WTC11 (cell line): ENCODE data around the gene LIN28B.

Experiments used
- E2F5 ChIP-seq: sonication (generic); formaldehyde crosslinking; IDR thresholded peaks from 2 replicates; pipeline ENCODE4 v1.8.1; 2022; ENCODE audit warnings: mild to moderate bottlenecking, moderate library complexity, missing genetic modification reagents
- FOXK1 ChIP-seq: sonication (generic); formaldehyde crosslinking; IDR thresholded peaks from 2 replicates; pipeline ENCODE4 v1.8.0; 2022; ENCODE audit warnings: mild to moderate bottlenecking, moderate library complexity, missing genetic modification reagents
- KAT7 ChIP-seq: sonication (generic); formaldehyde crosslinking; IDR thresholded peaks from 2 replicates; pipeline ENCODE4 v1.8.1; 2023; ENCODE audit warnings: missing genetic modification reagents, mild to moderate bottlenecking, borderline replicate concordance
- MAX ChIP-seq: sonication (generic); formaldehyde crosslinking; IDR thresholded peaks from 2 replicates; pipeline ENCODE4 v1.8.0; 2022; ENCODE audit warnings: mild to moderate bottlenecking, missing genetic modification reagents
- PRDM15 ChIP-seq: sonication (generic); formaldehyde crosslinking; IDR thresholded peaks from 2 replicates; pipeline ENCODE4 v1.8.0; 2022; ENCODE audit warnings: missing genetic modification reagents
- TEAD1 ChIP-seq: sonication (generic); formaldehyde crosslinking; IDR thresholded peaks from 2 replicates; pipeline ENCODE4 v1.8.0; 2022; ENCODE audit warnings: mild to moderate bottlenecking, missing genetic modification reagents
- USF1 ChIP-seq: sonication (generic); formaldehyde crosslinking; IDR thresholded peaks from 2 replicates; pipeline ENCODE4 v1.8.0; 2022; ENCODE audit warnings: mild to moderate bottlenecking, missing genetic modification reagents
- ZSCAN18 ChIP-seq: fragments of 250-450 bp; sonication (Bioruptor Pico); IDR thresholded peaks from 2 replicates; pipeline ENCODE4 v2.1.2; 2022; ENCODE audit warnings: mild to moderate bottlenecking, moderate library complexity
- TF ChIP-seq, protein P1 (sequence below): sonication (generic); formaldehyde crosslinking; conservative IDR thresholded peaks from 2 replicates; pipeline ENCODE4 v1.8.1; 2022; ENCODE audit warnings: mild to moderate bottlenecking, missing genetic modification reagents
- TF ChIP-seq, protein P2 (sequence below): sonication (generic); formaldehyde crosslinking; IDR thresholded peaks from 2 replicates; pipeline ENCODE4 v1.8.0; 2022; ENCODE audit warnings: mild to moderate bottlenecking, missing genetic modification reagents
- TF ChIP-seq, protein P3 (sequence below): fragments of 200-600 bp; IDR thresholded peaks from 2 replicates; pipeline ENCODE4 v1.8.0; 2022; ENCODE audit warnings: antibody characterized with exemption

GRCh38 chr6:105056646-105057045 is 99.7 kb downstream of the LIN28B start:
- no peak for TF ChIP-seq ZSCAN18 (CRISPR knock-in tag)
- TF ChIP-seq, protein P1, sequence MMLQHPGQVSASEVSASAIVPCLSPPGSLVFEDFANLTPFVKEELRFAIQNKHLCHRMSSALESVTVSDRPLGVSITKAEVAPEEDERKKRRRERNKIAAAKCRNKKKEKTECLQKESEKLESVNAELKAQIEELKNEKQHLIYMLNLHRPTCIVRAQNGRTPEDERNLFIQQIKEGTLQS (CRISPR knock-in tag): no peak
- TF ChIP-seq USF1 (CRISPR knock-in tag): no peak
- no peak for TF ChIP-seq PRDM15 (CRISPR knock-in tag)
- TF ChIP-seq, protein P2, sequence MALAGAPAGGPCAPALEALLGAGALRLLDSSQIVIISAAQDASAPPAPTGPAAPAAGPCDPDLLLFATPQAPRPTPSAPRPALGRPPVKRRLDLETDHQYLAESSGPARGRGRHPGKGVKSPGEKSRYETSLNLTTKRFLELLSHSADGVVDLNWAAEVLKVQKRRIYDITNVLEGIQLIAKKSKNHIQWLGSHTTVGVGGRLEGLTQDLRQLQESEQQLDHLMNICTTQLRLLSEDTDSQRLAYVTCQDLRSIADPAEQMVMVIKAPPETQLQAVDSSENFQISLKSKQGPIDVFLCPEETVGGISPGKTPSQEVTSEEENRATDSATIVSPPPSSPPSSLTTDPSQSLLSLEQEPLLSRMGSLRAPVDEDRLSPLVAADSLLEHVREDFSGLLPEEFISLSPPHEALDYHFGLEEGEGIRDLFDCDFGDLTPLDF (CRISPR knock-in tag): no peak
- no peak for TF ChIP-seq TEAD1 (CRISPR knock-in tag)
- TF ChIP-seq KAT7 (CRISPR knock-in tag): no peak
- TF ChIP-seq FOXK1 (CRISPR knock-in tag): no peak
- TF ChIP-seq MAX (CRISPR knock-in tag): no peak
- TF ChIP-seq, protein P3, sequence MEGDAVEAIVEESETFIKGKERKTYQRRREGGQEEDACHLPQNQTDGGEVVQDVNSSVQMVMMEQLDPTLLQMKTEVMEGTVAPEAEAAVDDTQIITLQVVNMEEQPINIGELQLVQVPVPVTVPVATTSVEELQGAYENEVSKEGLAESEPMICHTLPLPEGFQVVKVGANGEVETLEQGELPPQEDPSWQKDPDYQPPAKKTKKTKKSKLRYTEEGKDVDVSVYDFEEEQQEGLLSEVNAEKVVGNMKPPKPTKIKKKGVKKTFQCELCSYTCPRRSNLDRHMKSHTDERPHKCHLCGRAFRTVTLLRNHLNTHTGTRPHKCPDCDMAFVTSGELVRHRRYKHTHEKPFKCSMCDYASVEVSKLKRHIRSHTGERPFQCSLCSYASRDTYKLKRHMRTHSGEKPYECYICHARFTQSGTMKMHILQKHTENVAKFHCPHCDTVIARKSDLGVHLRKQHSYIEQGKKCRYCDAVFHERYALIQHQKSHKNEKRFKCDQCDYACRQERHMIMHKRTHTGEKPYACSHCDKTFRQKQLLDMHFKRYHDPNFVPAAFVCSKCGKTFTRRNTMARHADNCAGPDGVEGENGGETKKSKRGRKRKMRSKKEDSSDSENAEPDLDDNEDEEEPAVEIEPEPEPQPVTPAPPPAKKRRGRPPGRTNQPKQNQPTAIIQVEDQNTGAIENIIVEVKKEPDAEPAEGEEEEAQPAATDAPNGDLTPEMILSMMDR: no peak
- TF ChIP-seq E2F5 (CRISPR knock-in tag): no peak
